IMR-90 (cell line): ENCODE results near the gene FKRP. TPM values are rescaled to one million over a fixed set of nuclear protein-coding genes. Genes with fewer than 3 reads are reported as not detected.

ENCODE experiments used
- ATAC-seq: fragments of 200-7000 bp; cut with Tn5 transposase; 2 replicates; pipeline ENCODE4 v1.9.1; 2020; ENCODE audit warnings: low read depth, mild to moderate bottlenecking, moderate library complexity
- BruUV-seq: library from RNA; stranded (reverse); fragments of 400-500 nt; replicated peaks from 2 replicates; lab custom pipeline; 2021; lab: Mats Ljungman, UMichigan
- CTCF ChIA-PET: fragments of 300-600 bp; formaldehyde crosslinking; extraction: SDS; loops from one replicate; lab custom pipeline; 2021; ENCODE audit warnings: antibody characterized with exemption; lab: Yijun Ruan, JAX
- POLR2A ChIA-PET: fragments of 300-600 bp; sonication (Branson Sonifier 250); formaldehyde crosslinking; loops from one replicate; lab custom pipeline; 2022; ENCODE audit warnings: antibody characterized with exemption; ENCODE audit not compliant: unreplicated experiment; lab: Charles Lee
- DNase-seq: peaks from one replicate; pipeline ENCODE4 v3.0.0; 2013
- H2AFZ ChIP-seq: replicated peaks from 2 replicates; pipeline ENCODE3; 2013; ENCODE audit warnings: low read length, mild to moderate bottlenecking; ENCODE audit not compliant: poor library complexity
- H2AK5ac ChIP-seq: 2 replicates; pipeline ENCODE4 v1.6.1; 2013; ENCODE audit warnings: low read depth, low read length, inconsistent platforms
- H2AK9ac ChIP-seq: replicated peaks from 2 replicates; pipeline ENCODE3; 2013; ENCODE audit warnings: mild to moderate bottlenecking, low read depth, low read length, moderate library complexity; ENCODE audit not compliant: poor library complexity
- H2BK120ac ChIP-seq: 2 replicates; pipeline ENCODE4 v1.6.1; 2013; ENCODE audit warnings: low read depth, low read length, inconsistent platforms
- H2BK15ac ChIP-seq: 3 replicates; pipeline ENCODE4 v1.6.1; 2013; ENCODE audit warnings: low read depth, low read length, inconsistent platforms
- H2BK20ac ChIP-seq: 2 replicates; pipeline ENCODE4 v1.6.1; 2013; ENCODE audit warnings: low read depth, mild to moderate bottlenecking, inconsistent platforms, low read length, moderate library complexity
- H2BK5ac ChIP-seq: 2 replicates; pipeline ENCODE4 v1.6.1; 2013; ENCODE audit warnings: mild to moderate bottlenecking, low read depth, low read length, inconsistent platforms; ENCODE audit not compliant: poor library complexity, severe bottlenecking
- H3K14ac ChIP-seq: replicated peaks from 2 replicates; pipeline ENCODE4 v1.6.1; 2013; ENCODE audit warnings: low read depth, low read length, inconsistent platforms
- H3K18ac ChIP-seq: 2 replicates; pipeline ENCODE4 v1.6.1; 2013; ENCODE audit warnings: low read depth, low read length, control low read depth
- H3K23ac ChIP-seq: 2 replicates; pipeline ENCODE4 v1.6.1; 2013; ENCODE audit warnings: low read depth, low read length, inconsistent platforms
- H3K27ac ChIP-seq: 2 replicates; pipeline ENCODE4 v1.5.1; 2013; ENCODE audit warnings: mild to moderate bottlenecking, control low read depth, low read length; ENCODE audit not compliant: insufficient read depth
- H3K27me3 ChIP-seq: 2 replicates; pipeline ENCODE4 v1.6.1; 2013; ENCODE audit warnings: low read length; ENCODE audit not compliant: control insufficient read depth, insufficient read depth
- H3K36me3 ChIP-seq: 2 replicates; pipeline ENCODE4 v1.6.1; 2013; ENCODE audit warnings: low read length, mixed read lengths; ENCODE audit not compliant: control insufficient read depth, insufficient read depth
- H3K4ac ChIP-seq: 2 replicates; pipeline ENCODE4 v1.6.1; 2013; ENCODE audit warnings: low read depth, low read length, inconsistent platforms
- H3K4me1 ChIP-seq: 2 replicates; pipeline ENCODE4 v1.6.1; 2013; ENCODE audit warnings: low read length, mixed read lengths; ENCODE audit not compliant: control insufficient read depth, insufficient read depth
- H3K4me2 ChIP-seq: 2 replicates; pipeline ENCODE4 v1.6.1; 2013; ENCODE audit warnings: low read depth, mild to moderate bottlenecking, control low read depth, low read length, moderate library complexity
- H3K4me3 ChIP-seq: 2 replicates; pipeline ENCODE4 v1.5.1; 2013; ENCODE audit warnings: low read depth, mild to moderate bottlenecking, control low read depth, low read length, moderate library complexity; ENCODE audit not compliant: insufficient read depth
- H3K56ac ChIP-seq: 2 replicates; pipeline ENCODE4 v1.6.1; 2013; ENCODE audit warnings: low read length, inconsistent platforms; ENCODE audit not compliant: insufficient read depth; ENCODE audit errors: extremely low read depth
- H3K79me1 ChIP-seq, 2 experiments: 2 replicates each; pipeline ENCODE4 v1.6.1; 2013; ENCODE audit warnings: low read length in 2 of 2, inconsistent platforms in 1 of 2, low read depth in 1 of 2
- H3K9ac ChIP-seq: 2 replicates; pipeline ENCODE4 v1.6.1; 2013; ENCODE audit warnings: low read depth, low read length, control low read depth
- H3K9me1 ChIP-seq: 2 replicates; pipeline ENCODE4 v1.6.1; 2013; ENCODE audit warnings: low read length, inconsistent platforms; ENCODE audit not compliant: insufficient read depth
- H3K9me3 ChIP-seq: 2 replicates; pipeline ENCODE4 v1.6.1; 2013; ENCODE audit warnings: low read length; ENCODE audit not compliant: control insufficient read depth, insufficient read depth
- H4K20me1 ChIP-seq: 2 replicates; pipeline ENCODE4 v1.6.1; 2013; ENCODE audit warnings: low read length, inconsistent platforms; ENCODE audit not compliant: insufficient read depth
- H4K5ac ChIP-seq: 2 replicates; pipeline ENCODE4 v1.6.1; 2013; ENCODE audit warnings: mild to moderate bottlenecking, low read depth, low read length, control low read depth
- H4K8ac ChIP-seq, 2 experiments: 2 replicates each; pipeline ENCODE4 v1.6.1; 2013; ENCODE audit warnings: low read depth in 2 of 2, low read length in 2 of 2, control low read depth in 1 of 2, inconsistent platforms in 1 of 2
- H4K91ac ChIP-seq: 2 replicates; pipeline ENCODE4 v1.6.1; 2013; ENCODE audit warnings: low read depth, low read length, inconsistent platforms; ENCODE audit not compliant: insufficient read depth
- BHLHE40 ChIP-seq: fragments of 150-350 bp; IDR thresholded peaks from 2 replicates; pipeline ENCODE4 v1.6.1; 2016; ENCODE audit warnings: mild to moderate bottlenecking, low read depth, low read length
- CHD1 ChIP-seq: IDR thresholded peaks from 2 replicates; pipeline ENCODE4 v1.6.1; 2012; ENCODE audit warnings: low read depth, low read length, improper control_type of control experiment
- FOS ChIP-seq: fragments of 150-350 bp; IDR thresholded peaks from 2 replicates; pipeline ENCODE4 v1.6.1; 2016; ENCODE audit warnings: low read depth, low read length
- MAZ ChIP-seq: IDR thresholded peaks from 2 replicates; pipeline ENCODE4 v1.6.1; 2012; ENCODE audit warnings: low read depth, mild to moderate bottlenecking, low read length, improper control_type of control experiment, moderate library complexity, borderline replicate concordance
- MXI1 ChIP-seq: IDR thresholded peaks from 2 replicates; pipeline ENCODE4 v1.6.1; 2012; ENCODE audit warnings: low read depth, mild to moderate bottlenecking, low read length, moderate library complexity, borderline replicate concordance
- NFE2L2 ChIP-seq: fragments of 150-350 bp; IDR thresholded peaks from 2 replicates; pipeline ENCODE4 v1.6.1; 2016; ENCODE audit warnings: low read depth, mild to moderate bottlenecking, low read length
- POLR2A ChIP-seq: IDR thresholded peaks from 2 replicates; pipeline ENCODE4 v1.6.1; 2012; ENCODE audit warnings: mild to moderate bottlenecking, low read depth, low read length
- RAD21 ChIP-seq: IDR thresholded peaks from 2 replicates; pipeline ENCODE4 v1.6.1; 2012; ENCODE audit warnings: low read length, improper control_type of control experiment
- RCOR1 ChIP-seq: IDR thresholded peaks from 2 replicates; pipeline ENCODE4 v1.6.1; 2012; ENCODE audit warnings: mild to moderate bottlenecking, low read length, improper control_type of control experiment; ENCODE audit not compliant: insufficient replicate concordance
- RFX5 ChIP-seq: IDR thresholded peaks from 2 replicates; pipeline ENCODE4 v1.8.0; 2012; ENCODE audit warnings: low read depth, mild to moderate bottlenecking, low read length, moderate library complexity
- WGBS, 2 experiments: methylation state at CpG; one replicate each; pipeline versions ENCODE4 v1.1.5 to v1.1.7; 2013; ENCODE audit warnings: missing lambda C conversion rate in 2 of 2; ENCODE audit not compliant: insufficient read length in 1 of 2; ENCODE audit errors: extremely low coverage in 2 of 2; 5-methylcytosine and 5-hydroxymethylcytosine counted together
- dilution Hi-C: fragments of 300-500 bp; cut with HindIII; formaldehyde crosslinking; loops from one replicate; pipeline ENCODE4 v1.14.3; 2018; ENCODE audit warnings: low sequenced_read_pairs; ENCODE audit not compliant: unreplicated experiment
- in situ Hi-C: fragments of 300-500 bp; cut with MboI; formaldehyde crosslinking; loops from 3 replicates; pipeline ENCODE4 v1.14.3; 2019; ENCODE audit warnings: low sequenced_read_pairs, inconsistent platforms, mixed read lengths
- intact Hi-C: fragments of 100-400 bp; cut with micrococcal nuclease; formaldehyde crosslinking; loops from 2 replicates; pipeline ENCODE4 v1.10.0; 2022
- polyA plus RNA-seq, 3 experiments: library from polyadenylated mRNA; depleted of rRNA; stranded (reverse); fragments of >200 nt; gene quantifications; 2 replicates each; pipeline ENCODE4 v1.2.3, GENCODE V29; 2012; ENCODE audit warnings: low replicate concordance in 1 of 3
- total RNA-seq: library from RNA; depleted of rRNA; stranded (reverse); fragments of >200 nt; gene quantifications from 2 replicates; pipeline ENCODE4 v1.2.3, GENCODE V29; 2012
- TF ChIP-seq, protein P1 (sequence below): fragments of 150-350 bp; IDR thresholded peaks from 2 replicates; pipeline ENCODE4 v1.6.1; 2016; ENCODE audit warnings: low read depth, mild to moderate bottlenecking, low read length, moderate library complexity, borderline replicate concordance
- TF ChIP-seq, protein P2 (sequence below): fragments of 150-350 bp; IDR thresholded peaks from 2 replicates; pipeline ENCODE4 v1.6.1; 2017; ENCODE audit warnings: mild to moderate bottlenecking, antibody characterized with exemption, low read length, low read depth
- TF ChIP-seq, protein P3 (sequence below): conservative IDR thresholded peaks from 2 replicates; pipeline ENCODE4 v1.5.1; 2012; ENCODE audit warnings: mild to moderate bottlenecking, low read depth, low read length, improper control_type of control experiment

Gene FKRP
- total and polyA plus RNA-seq, 2 of the 4 experiments (the other 2 are of a cell fraction), result 6.1 to 25.3 TPM

DNA sequence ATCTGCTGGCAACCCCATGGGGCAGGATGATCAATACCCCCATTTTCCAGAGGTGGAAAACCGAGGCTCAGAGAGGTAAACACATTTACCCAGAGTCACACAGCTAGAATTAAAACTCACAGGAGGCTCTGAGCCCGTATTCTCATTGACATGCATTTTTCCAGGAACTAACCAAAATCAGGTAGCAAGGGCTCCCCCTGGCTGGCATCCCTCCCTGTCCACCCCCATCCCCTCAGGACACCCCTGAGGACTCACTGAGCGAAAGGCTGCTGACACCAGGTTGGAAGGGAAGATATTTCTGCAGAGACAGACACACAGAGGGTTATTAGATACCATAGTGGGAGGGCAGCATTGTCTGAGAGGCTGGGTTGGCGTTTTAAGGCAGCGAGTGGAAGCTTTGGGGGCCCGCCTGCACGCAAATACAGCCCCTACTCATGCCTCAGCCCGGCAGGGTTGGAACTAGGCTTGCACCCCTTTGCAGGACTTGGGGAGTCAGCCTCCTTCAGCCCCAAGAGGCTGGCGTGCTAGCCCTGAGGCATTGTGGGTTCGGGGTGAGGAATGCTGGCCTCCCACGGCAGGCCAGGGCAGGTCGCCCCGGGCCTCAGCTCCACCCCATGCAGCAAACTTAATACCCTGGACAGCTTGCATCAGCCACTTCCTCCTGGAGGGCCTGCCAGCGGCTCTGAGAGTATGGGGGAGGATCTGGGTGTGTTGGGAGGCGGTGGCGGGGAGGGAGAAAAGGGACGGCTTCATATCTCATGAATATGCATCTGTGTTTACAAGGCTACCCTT, 38.6 kb downstream of the FKRP start:
- peak overlapping the region; percentile 90 for H2BK5ac ChIP-seq
- no TSS peak for BruUV-seq
- H3K14ac ChIP-seq, result peak overlapping the region; percentile 99
- dilution Hi-C loops (no loop called here), in situ Hi-C loops (loop anchor here (10.0 kb wide), 1 partner anchor 60 kb away; no protein-coding TSS in a partner anchor), intact Hi-C loops (loop anchor here (1.0 kb wide), 1 partner anchor 24 kb away; no protein-coding TSS in a partner anchor)
- ATAC-seq (peak; percentile 64), DNase-seq (peak; percentile 95)
- WGBS, 2 experiments, result no CpG with 5 or more reads among the region's 17 CpGs
- peak overlapping the region; percentile 63 to 97; a peak in 3 of 4 replicates for H4K8ac ChIP-seq
- peak overlapping the region; percentile 82 for H3K4me2 ChIP-seq
- CTCF ChIA-PET, result interaction anchor here (1.2 kb wide), 1 partner anchor 47 kb away, joined by 4 read pairs; no protein-coding TSS in a partner anchor
- peak overlapping the region; percentile 99 for H3K9ac ChIP-seq
- POLR2A ChIA-PET, result interaction anchor here (0.7 to 1.0 kb wide), 2 partner anchors 56 to 57 kb away, joined by 3 read pairs; no protein-coding TSS in a partner anchor
- H4K91ac ChIP-seq, result peak overlapping the region; percentile 100
- peak overlapping the region; percentile 65 for H4K5ac ChIP-seq
- H2AFZ ChIP-seq, result peak overlapping the region; percentile 91
- H3K18ac ChIP-seq, result peak overlapping the region; percentile 77
- peak overlapping the region; percentile 100 for H3K4ac ChIP-seq
- peaks cover 73% of the 10 kb centered on the region for H4K20me1 ChIP-seq
- peak overlapping the region; percentile 97 for H2AK5ac ChIP-seq
- H3K4me1 ChIP-seq, result peaks cover 11% of the 10 kb centered on the region
- H2BK20ac ChIP-seq, result peak overlapping the region; percentile 95
- H3K79me1 ChIP-seq, result peaks cover 24 to 71% of the 10 kb centered on the region in 2 experiments; a peak in 3 of 4 replicates
- peaks cover 48% of the 10 kb centered on the region for H3K36me3 ChIP-seq
- H2AK9ac ChIP-seq, result peak overlapping the region; percentile 100
- H3K4me3 ChIP-seq, result peak overlapping the region; percentile 97
- peak overlapping the region; percentile 97 for H3K23ac ChIP-seq
- H3K27ac ChIP-seq, result peak overlapping the region; percentile 89
- H3K9me1 ChIP-seq, result peaks cover 7% of the 10 kb centered on the region; the same call in 1 of the 2 replicates
- peak overlapping the region; percentile 96 for H3K56ac ChIP-seq
- H2BK15ac ChIP-seq, result peak overlapping the region; percentile 62; the same call in 2 of the 3 replicates
- H2BK120ac ChIP-seq, result peak overlapping the region; percentile 97
- no peaks in the 10 kb centered on the region for H3K9me3 ChIP-seq
- no peaks in the 10 kb centered on the region for H3K27me3 ChIP-seq
- TF ChIP-seq RFX5, result no peak
- no peak for TF ChIP-seq POLR2A
- peak; percentile 13; the same call in 1 of the 2 replicates for TF ChIP-seq RAD21
- TF ChIP-seq, protein P1, sequence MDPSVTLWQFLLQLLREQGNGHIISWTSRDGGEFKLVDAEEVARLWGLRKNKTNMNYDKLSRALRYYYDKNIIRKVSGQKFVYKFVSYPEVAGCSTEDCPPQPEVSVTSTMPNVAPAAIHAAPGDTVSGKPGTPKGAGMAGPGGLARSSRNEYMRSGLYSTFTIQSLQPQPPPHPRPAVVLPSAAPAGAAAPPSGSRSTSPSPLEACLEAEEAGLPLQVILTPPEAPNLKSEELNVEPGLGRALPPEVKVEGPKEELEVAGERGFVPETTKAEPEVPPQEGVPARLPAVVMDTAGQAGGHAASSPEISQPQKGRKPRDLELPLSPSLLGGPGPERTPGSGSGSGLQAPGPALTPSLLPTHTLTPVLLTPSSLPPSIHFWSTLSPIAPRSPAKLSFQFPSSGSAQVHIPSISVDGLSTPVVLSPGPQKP, result no peak
- TF ChIP-seq FOS, result no peak
- TF ChIP-seq BHLHE40, result no peak
- TF ChIP-seq, protein P2, sequence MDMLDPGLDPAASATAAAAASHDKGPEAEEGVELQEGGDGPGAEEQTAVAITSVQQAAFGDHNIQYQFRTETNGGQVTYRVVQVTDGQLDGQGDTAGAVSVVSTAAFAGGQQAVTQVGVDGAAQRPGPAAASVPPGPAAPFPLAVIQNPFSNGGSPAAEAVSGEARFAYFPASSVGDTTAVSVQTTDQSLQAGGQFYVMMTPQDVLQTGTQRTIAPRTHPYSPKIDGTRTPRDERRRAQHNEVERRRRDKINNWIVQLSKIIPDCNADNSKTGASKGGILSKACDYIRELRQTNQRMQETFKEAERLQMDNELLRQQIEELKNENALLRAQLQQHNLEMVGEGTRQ, result no peak
- no peak for TF ChIP-seq NFE2L2
- peak; percentile 81; the same call in 1 of the 2 replicates for TF ChIP-seq MAZ
- no peak for TF ChIP-seq CHD1
- TF ChIP-seq RCOR1, result no peak
- peak; percentile 64; the same call in 1 of the 2 replicates for TF ChIP-seq MXI1
- TF ChIP-seq, protein P3, sequence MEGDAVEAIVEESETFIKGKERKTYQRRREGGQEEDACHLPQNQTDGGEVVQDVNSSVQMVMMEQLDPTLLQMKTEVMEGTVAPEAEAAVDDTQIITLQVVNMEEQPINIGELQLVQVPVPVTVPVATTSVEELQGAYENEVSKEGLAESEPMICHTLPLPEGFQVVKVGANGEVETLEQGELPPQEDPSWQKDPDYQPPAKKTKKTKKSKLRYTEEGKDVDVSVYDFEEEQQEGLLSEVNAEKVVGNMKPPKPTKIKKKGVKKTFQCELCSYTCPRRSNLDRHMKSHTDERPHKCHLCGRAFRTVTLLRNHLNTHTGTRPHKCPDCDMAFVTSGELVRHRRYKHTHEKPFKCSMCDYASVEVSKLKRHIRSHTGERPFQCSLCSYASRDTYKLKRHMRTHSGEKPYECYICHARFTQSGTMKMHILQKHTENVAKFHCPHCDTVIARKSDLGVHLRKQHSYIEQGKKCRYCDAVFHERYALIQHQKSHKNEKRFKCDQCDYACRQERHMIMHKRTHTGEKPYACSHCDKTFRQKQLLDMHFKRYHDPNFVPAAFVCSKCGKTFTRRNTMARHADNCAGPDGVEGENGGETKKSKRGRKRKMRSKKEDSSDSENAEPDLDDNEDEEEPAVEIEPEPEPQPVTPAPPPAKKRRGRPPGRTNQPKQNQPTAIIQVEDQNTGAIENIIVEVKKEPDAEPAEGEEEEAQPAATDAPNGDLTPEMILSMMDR, result peak; percentile 33
